HL-60 (cell line): ENCODE results near the gene CNPY2.

Experiments used
- GABPA ChIP-seq: IDR thresholded peaks from 2 replicates; pipeline ENCODE4 v1.6.1; 2012; ENCODE audit warnings: low read depth
- POLR2AphosphoS5 ChIP-seq: IDR thresholded peaks from 2 replicates; pipeline ENCODE4 v1.6.1; 2012; ENCODE audit warnings: low read depth
- REST ChIP-seq: IDR thresholded peaks from 2 replicates; pipeline ENCODE4 v1.6.1; 2012; ENCODE audit warnings: low read depth; ENCODE audit not compliant: insufficient replicate concordance
- SPI1 ChIP-seq: IDR thresholded peaks from 2 replicates; pipeline ENCODE4 v1.6.1; 2012; ENCODE audit warnings: low read depth, mild to moderate bottlenecking, borderline replicate concordance
- TF ChIP-seq, protein P1 (sequence below): IDR thresholded peaks from one replicate; pipeline ENCODE4 v1.5.1; 2011; ENCODE audit warnings: low read length, control low read depth, inconsistent platforms; ENCODE audit not compliant: insufficient read depth

- TF ChIP-seq, protein P1, sequence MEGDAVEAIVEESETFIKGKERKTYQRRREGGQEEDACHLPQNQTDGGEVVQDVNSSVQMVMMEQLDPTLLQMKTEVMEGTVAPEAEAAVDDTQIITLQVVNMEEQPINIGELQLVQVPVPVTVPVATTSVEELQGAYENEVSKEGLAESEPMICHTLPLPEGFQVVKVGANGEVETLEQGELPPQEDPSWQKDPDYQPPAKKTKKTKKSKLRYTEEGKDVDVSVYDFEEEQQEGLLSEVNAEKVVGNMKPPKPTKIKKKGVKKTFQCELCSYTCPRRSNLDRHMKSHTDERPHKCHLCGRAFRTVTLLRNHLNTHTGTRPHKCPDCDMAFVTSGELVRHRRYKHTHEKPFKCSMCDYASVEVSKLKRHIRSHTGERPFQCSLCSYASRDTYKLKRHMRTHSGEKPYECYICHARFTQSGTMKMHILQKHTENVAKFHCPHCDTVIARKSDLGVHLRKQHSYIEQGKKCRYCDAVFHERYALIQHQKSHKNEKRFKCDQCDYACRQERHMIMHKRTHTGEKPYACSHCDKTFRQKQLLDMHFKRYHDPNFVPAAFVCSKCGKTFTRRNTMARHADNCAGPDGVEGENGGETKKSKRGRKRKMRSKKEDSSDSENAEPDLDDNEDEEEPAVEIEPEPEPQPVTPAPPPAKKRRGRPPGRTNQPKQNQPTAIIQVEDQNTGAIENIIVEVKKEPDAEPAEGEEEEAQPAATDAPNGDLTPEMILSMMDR, result no peak
- no peak for TF ChIP-seq POLR2AphosphoS5
- TF ChIP-seq REST, result no peak
- TF ChIP-seq GABPA, result no peak
- no peak for TF ChIP-seq SPI1
Observed at GRCh38 chr12:56351325-56351724, 35.5 kb upstream of the CNPY2 start.
